ENCODE data around the gene MAPK7.

- TF ChIP-seq POLR2A (IDR thresholded peaks at IDR 0.05; ENCODE audit: low read depth, low read length): no peak
- TF ChIP-seq CTCF (conservative IDR thresholded peaks at IDR 0.05; ENCODE audit: low read depth, low read length): no peak
- no peak for TF ChIP-seq RFX5 (IDR thresholded peaks at IDR 0.05; ENCODE audit: low read depth, low read length)
- no peak for TF ChIP-seq SMC3 (IDR thresholded peaks at IDR 0.05; ENCODE audit: low read depth, low read length)
These were observed 48.0 kb upstream of the MAPK7 start for GRCh38 chr17:19330271-19330670.

Measured in IMR-90 (cell line).